Activated T-cell treated with anti-CD3 and anti-CD28 coated beads, Interleukin-2, amount 50 U/mL, for 1 hour (primary cell): Measurements from ENCODE around the gene R3HDM1.
A peak's percentile ranks its signal among the peaks of the same experiment; 100 is the strongest.

ENCODE experiments used
- DNase-seq: peaks from one replicate; pipeline ENCODE4 v3.0.0-alpha.2; 2020

Gene R3HDM1

GRCh38 chr2:135728064-135728743 is 196.9 kb downstream of the R3HDM1 start:
- DNase-seq = no peak

- DNase-seq = no peak
Observed at GRCh38 chr2:135732561-135732960, 201.3 kb downstream of the R3HDM1 start.

- no peak for DNase-seq
Observed at GRCh38 chr2:135733045-135733444, 201.8 kb downstream of the R3HDM1 start.

GRCh38 chr2:135736546-135736945 is 205.3 kb downstream of the R3HDM1 start:
- no peak for DNase-seq

- DNase-seq = no peak
Observed at GRCh38 chr2:135740206-135740605, 208.9 kb downstream of the R3HDM1 start.

- DNase-seq = no peak
Observed at GRCh38 chr2:135741043-135741394, 209.7 kb downstream of the R3HDM1 start.

GRCh38 chr2:135741395-135742324 is 210.4 kb downstream of the R3HDM1 start, which contains the start of gene UBXN4:
TSS of gene UBXN4 (plus strand) at chr2:135741855. CDS start at chr2:135741930, 75 bp downstream.
- peak; percentile 90 for DNase-seq

- DNase-seq = no peak
Observed at GRCh38 chr2:135742325-135742757, 211.1 kb downstream of the R3HDM1 start.

- DNase-seq = no peak
Observed at GRCh38 chr2:135743860-135744259, 212.6 kb downstream of the R3HDM1 start.

GRCh38 chr2:135744760-135745314 is 213.6 kb downstream of the R3HDM1 start:
- no peak for DNase-seq

GRCh38 chr2:135745545-135745944 is 214.3 kb downstream of the R3HDM1 start:
- no peak for DNase-seq

GRCh38 chr2:135755573-135755972 is 224.3 kb downstream of the R3HDM1 start:
- DNase-seq = no peak

- DNase-seq = no peak
Observed at GRCh38 chr2:135756692-135757091, 225.4 kb downstream of the R3HDM1 start.

GRCh38 chr2:135762022-135762421 is 230.7 kb downstream of the R3HDM1 start:
- DNase-seq = no peak

- no peak for DNase-seq
Observed at GRCh38 chr2:135762530-135762929, 231.2 kb downstream of the R3HDM1 start.

GRCh38 chr2:135768863-135769262 is 237.6 kb downstream of the R3HDM1 start:
- no peak for DNase-seq

- DNase-seq = no peak
Observed at GRCh38 chr2:135773319-135773718, 242.0 kb downstream of the R3HDM1 start.

GRCh38 chr2:135773917-135774316 is 242.6 kb downstream of the R3HDM1 start:
- DNase-seq = no peak
